Astrocyte of the spinal cord (primary cell): ENCODE data around the gene BICD1.

Experiments used
- DNase-seq: peaks from one replicate; pipeline ENCODE4 v3.0.0; 2011; ENCODE audit warnings: low read depth, low spot score
- H3K4me3 ChIP-seq: 2 replicates; pipeline ENCODE4 v1.5.1; 2011; ENCODE audit warnings: low read depth, mild to moderate bottlenecking, low read length, moderate library complexity
- in situ Hi-C: cut with HindIII; loops from 2 replicates; pipeline ENCODE4 v1.10.0; 2017; ENCODE audit warnings: low sequenced_read_pairs
- TF ChIP-seq, protein P1 (sequence below): IDR thresholded peaks from 2 replicates; pipeline ENCODE4 v1.5.1; 2012; ENCODE audit warnings: low read depth, mild to moderate bottlenecking, low read length, inconsistent platforms

The BICD1 gene

DNA sequence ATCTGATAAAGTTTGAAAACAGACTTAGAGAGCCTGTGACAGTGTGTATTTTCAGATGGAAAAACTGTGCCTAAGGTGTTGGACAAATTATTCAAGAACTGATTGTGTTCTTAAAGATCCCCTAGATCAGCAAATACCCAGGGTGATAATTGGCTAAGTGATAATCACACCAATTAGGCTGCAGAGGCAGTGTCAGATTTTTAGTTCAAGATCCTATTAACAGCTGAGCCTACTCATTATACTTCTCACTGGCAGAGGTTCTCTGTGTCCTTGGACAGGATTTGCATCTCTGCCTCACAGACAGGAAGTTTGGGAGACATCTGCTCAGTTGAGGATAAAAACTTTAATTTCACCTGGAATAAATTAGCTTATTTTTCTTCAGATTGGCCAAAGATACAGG lies 288.4 kb downstream of the BICD1 start:
- in situ Hi-C loops: no loop called here
- TF ChIP-seq, protein P1, sequence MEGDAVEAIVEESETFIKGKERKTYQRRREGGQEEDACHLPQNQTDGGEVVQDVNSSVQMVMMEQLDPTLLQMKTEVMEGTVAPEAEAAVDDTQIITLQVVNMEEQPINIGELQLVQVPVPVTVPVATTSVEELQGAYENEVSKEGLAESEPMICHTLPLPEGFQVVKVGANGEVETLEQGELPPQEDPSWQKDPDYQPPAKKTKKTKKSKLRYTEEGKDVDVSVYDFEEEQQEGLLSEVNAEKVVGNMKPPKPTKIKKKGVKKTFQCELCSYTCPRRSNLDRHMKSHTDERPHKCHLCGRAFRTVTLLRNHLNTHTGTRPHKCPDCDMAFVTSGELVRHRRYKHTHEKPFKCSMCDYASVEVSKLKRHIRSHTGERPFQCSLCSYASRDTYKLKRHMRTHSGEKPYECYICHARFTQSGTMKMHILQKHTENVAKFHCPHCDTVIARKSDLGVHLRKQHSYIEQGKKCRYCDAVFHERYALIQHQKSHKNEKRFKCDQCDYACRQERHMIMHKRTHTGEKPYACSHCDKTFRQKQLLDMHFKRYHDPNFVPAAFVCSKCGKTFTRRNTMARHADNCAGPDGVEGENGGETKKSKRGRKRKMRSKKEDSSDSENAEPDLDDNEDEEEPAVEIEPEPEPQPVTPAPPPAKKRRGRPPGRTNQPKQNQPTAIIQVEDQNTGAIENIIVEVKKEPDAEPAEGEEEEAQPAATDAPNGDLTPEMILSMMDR: no peak
- DNase-seq: no peak
- H3K4me3 ChIP-seq: no peak overlapping the region

DNA sequence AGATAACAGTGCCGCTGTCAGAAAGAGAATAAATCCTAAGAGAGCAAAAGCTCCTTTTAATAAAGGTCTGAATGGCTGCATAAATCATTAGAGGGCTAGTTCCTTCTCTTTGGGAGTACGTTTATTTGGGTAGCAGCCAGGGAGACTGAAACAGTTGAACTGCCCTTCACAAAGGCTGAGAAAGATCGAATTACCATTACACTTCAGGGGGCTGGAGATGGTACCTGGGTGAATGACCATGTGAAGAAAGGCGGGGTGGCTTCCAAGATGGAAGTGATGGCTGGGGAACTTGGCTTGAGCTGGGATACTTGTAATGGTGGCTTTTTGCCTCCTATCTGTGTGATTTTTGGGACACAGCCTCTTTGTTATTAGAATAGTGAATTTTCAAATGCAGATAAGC lies 291.0 kb downstream of the BICD1 start:
- in situ Hi-C loops: no loop called here
- no peak overlapping the region for H3K4me3 ChIP-seq
- DNase-seq: no peak
- TF ChIP-seq, protein P1: no peak

DNA sequence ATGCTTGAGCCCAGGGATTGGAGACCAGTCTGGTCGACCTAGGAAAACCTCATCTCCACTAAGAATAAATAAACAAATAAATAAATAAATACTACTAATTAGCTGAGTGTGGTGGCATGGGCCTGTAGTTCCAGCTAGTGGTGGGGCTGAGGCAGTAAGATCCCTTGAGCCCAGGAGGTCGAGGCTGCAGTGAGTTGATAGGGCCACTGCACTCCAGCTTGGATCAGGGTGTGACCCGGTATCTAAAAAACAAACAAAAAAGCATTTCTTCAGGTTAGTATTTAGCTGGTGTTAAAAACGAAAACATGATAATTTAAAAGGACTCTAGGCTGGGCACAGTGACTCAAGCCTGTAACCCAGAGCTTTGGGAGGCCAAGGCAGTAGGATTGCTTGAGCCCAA lies 291.5 kb downstream of the BICD1 start:
- in situ Hi-C loops: no loop called here
- TF ChIP-seq, protein P1: no peak
- H3K4me3 ChIP-seq: no peak overlapping the region
- no peak for DNase-seq

DNA sequence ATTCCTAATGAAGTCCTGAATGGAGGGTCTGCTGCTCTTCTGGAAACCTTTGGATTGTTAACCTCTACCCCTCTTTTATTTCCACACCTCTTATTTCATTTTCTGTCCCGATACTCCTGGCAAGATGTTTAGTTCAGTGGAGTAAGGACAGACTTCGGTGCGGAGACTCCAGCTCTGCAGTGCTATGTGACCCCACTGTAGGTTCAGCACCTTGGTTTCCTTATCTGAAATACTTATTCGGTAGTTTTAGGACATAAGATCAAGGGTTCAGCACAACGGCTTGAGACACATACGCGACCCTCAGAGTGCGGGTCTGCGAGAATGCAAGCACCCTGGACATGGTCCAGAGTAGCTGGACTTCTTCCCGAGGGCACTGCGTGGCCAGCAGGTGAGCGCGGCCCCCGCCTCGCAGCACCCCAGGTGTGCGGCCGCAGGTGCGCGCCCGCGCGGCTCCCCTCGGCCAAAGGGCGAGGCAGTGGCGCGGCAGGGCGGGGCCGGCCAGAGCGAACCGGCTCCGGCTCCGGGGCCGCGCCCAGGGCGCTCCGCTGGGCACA lies 292.2 kb downstream of the BICD1 start:
- peak overlapping the region; percentile 64 for H3K4me3 ChIP-seq
- in situ Hi-C loops: no loop called here
- DNase-seq: no peak
- TF ChIP-seq, protein P1: no peak

DNA sequence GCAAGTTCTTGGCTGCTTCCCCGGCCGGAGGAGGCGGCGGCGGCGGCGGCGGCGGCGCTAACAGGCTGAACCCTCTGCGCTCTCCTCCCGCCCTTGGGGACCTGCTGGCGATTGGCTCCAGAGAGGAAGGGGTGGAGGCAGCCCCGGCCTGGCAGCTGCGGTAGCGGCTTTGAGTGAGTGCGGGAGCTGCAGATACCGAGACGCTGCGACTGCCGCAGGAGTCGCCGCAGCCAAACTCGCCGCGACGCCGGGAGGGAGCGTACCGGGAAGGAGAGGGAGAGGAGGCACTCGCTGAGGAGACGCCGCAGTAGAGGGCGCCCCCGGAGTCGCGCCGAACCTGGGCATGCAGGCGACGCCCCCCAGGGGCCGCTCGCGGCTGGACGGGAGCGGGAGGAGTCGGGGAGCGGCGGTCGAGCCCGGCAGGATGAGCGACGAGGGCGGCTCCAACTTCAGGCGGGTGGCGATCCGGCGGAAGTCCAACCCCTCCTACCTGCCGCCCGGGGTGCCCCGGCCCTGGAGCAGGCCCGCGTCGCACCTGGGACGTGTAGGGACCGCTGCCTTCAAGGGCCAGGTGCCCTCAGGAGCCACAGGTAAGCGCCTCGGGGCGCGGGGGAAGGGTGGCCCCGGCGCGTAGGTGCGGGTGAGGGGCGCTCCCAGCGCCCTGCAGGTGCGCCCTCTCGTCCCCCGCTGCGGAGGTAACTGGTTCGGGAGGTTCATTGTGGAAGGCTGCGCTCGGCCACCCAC lies 292.9 kb downstream of the BICD1 start, which contains the start of gene FGD4:
FGD4 (plus strand) TSS at position 189 of the 744 bp plus-strand sequence.
- DNase-seq: peak; percentile 83
- in situ Hi-C loops: no loop called here

DNA sequence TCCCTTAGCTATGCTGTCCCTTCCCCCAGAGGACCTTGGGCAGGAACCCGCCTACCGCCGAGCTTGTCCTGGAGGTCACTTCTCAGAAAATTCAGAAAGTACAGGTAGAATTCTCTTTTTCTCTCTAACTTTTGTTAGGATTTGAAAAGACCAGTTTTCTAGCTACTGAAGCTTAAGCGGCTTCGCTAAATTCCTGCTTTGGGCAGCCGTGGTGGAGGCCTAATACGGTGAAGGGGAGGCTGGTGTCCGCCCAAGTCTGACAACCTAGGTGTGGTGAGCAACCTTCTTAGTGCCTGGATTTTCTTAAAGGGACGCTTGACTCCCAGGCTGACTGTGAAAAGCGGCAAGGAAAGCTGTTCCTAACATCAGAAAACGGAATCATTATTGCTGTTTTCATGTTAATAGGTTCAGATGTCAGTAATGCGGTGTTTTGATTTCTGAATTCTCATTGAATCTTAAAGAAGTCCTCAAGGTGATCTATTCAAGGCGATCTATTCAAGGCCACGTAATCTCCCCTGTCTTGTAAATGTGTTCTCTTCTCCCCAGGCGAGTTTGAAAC lies 293.5 kb downstream of the BICD1 start:
- in situ Hi-C loops: no loop called here
- H3K4me3 ChIP-seq: peak overlapping the region; percentile 64
- TF ChIP-seq, protein P1: no peak
- DNase-seq: no peak

More for the DNA sequence above, 292.9 kb downstream of the BICD1 start, which contains the start of gene FGD4:
- TF ChIP-seq, protein P1: peak; percentile 50
- peak within 1 kb of the TSS; percentile 64 for H3K4me3 ChIP-seq
